AG09309 (cell line): ENCODE results near the gene RC3H2.
"Not testable (repeated sequence)": the region's sequence is repeated elsewhere in the genome, so short reads cannot be mapped to it uniquely, and the experiment has no call there.

ENCODE experiments used
- DNase-seq: peaks from one replicate; pipeline ENCODE4 v3.0.0-alpha.2; 2010; ENCODE audit warnings: low read depth
- H3K4me3 ChIP-seq: 2 replicates; pipeline ENCODE4 v1.5.1; 2011; ENCODE audit warnings: mild to moderate bottlenecking, low read depth, low read length, moderate library complexity; ENCODE audit not compliant: control insufficient read depth
- TF ChIP-seq, protein P1 (sequence below): IDR thresholded peaks from 2 replicates; pipeline ENCODE4 v1.5.1; 2011; ENCODE audit warnings: mild to moderate bottlenecking, low read depth, low read length, inconsistent platforms; ENCODE audit not compliant: insufficient read depth, control insufficient read depth; ENCODE audit errors: missing control alignments

Gene RC3H2

DNA sequence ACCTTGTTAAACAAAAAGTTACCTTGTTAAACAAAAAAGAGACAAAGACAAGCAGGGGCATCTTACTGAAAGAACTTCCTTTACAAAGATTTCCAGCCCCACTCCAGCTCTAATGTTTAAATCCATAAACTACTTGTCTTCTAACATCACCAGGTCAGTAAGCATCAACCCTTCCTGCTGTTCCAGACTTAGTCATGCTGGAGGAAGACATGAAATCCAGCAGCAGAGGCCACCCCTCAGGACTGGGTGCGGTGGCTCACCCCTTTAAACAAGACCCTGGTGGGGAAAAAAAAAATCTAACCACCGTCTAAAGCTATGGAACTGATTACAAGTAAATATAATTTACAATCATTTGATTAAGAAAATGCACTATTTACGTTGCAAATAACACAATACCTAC lies 85.8 kb downstream of the RC3H2 start:
- no peak for DNase-seq
- no peak overlapping the region for H3K4me3 ChIP-seq
- TF ChIP-seq, protein P1, sequence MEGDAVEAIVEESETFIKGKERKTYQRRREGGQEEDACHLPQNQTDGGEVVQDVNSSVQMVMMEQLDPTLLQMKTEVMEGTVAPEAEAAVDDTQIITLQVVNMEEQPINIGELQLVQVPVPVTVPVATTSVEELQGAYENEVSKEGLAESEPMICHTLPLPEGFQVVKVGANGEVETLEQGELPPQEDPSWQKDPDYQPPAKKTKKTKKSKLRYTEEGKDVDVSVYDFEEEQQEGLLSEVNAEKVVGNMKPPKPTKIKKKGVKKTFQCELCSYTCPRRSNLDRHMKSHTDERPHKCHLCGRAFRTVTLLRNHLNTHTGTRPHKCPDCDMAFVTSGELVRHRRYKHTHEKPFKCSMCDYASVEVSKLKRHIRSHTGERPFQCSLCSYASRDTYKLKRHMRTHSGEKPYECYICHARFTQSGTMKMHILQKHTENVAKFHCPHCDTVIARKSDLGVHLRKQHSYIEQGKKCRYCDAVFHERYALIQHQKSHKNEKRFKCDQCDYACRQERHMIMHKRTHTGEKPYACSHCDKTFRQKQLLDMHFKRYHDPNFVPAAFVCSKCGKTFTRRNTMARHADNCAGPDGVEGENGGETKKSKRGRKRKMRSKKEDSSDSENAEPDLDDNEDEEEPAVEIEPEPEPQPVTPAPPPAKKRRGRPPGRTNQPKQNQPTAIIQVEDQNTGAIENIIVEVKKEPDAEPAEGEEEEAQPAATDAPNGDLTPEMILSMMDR = no peak

DNA sequence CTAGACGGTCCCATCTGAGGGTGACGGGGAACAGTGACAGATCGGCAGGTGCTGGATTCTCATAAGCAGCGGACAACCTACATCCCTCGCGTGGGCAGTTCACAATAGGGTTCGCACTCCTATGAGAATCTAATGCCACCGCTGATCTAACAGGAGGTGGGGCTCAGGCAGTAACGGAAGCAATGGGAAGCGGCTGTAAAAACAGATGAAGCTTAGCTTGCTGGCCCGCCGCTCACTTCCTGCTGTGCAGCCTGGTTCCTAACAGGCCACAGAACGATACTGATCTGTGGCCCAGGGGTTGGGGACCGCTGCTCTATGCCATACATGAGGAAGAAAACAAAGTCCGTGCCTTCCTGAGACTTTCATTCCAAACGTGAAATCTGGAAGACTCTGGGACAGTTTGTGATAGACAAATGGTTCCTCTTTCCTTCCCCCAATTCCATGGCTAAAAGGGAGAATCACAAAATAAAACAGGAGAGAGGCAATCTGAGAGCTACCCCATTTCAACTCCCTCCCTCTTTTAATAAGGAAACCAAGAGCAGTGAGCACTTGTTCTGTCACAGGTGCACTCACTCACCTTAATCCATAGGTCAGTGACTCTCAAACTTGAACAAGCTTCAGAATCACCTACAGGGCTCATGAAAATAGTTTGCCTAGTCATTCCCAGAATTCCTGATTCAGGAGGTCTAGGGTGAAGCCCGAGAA lies 88.8 kb downstream of the RC3H2 start:
- TF ChIP-seq, protein P1 = no peak
- no peak for DNase-seq
- no peak overlapping the region for H3K4me3 ChIP-seq

DNA sequence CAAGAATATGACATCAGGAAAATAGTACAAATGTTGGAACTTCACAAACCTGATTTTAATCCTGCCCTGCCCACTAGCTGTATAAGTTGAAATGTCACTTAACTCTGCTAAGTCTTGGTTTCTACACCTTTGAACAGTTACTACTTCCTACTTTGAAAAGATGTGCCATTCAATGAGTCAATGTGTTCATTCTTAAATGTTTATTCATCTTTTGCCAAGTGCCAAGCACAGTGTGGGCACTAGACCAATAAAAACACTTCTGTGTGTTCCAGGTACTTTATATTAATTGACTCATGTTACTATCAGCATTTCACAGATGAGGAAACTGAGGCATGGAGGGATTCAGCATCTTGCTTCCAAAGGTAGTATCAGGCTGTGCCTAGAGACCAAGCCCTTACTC lies 89.6 kb downstream of the RC3H2 start:
- TF ChIP-seq, protein P1 = no peak
- DNase-seq = no peak
- H3K4me3 ChIP-seq = no peak overlapping the region

DNA sequence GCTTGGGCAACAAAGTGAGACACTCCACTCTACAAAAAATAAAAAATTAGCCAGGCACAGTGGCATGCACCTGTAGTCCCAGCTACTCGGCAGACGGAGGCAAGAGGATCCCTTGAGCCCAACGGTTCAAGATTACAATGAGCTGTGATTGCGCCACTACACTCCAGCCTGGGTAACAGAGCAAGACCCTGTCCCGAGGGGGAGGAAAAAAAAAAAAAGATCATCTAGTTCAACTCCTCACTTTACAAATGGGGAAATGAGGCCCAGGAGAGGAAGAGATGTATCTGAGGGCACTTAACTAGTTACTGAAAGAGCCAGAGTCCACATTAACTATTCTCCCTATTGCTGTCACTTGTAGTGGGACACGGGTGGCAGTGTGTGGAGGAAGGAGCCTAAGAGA lies 90.6 kb downstream of the RC3H2 start:
- no peak overlapping the region for H3K4me3 ChIP-seq
- TF ChIP-seq, protein P1 = no peak
- DNase-seq = no peak

DNA sequence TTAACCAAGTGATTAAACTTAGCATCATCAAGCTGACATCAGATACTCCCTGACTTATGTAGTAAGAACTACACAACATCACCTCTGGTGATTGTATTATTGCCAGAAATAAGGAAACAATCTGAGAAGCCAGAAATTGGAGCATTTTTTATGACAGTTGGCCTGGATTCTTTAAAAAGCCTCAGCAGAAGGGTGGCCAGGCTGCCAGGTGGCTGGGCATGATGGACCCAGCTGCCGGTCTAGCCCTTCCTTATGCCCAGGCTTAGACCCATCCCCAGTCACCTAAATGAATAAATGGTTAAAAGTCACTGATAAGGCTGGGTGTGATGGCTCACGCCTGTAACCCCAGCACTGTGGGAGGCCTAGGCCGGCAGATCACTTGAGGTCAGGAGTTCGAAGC lies 92.4 kb downstream of the RC3H2 start:
- DNase-seq = no peak

DNA sequence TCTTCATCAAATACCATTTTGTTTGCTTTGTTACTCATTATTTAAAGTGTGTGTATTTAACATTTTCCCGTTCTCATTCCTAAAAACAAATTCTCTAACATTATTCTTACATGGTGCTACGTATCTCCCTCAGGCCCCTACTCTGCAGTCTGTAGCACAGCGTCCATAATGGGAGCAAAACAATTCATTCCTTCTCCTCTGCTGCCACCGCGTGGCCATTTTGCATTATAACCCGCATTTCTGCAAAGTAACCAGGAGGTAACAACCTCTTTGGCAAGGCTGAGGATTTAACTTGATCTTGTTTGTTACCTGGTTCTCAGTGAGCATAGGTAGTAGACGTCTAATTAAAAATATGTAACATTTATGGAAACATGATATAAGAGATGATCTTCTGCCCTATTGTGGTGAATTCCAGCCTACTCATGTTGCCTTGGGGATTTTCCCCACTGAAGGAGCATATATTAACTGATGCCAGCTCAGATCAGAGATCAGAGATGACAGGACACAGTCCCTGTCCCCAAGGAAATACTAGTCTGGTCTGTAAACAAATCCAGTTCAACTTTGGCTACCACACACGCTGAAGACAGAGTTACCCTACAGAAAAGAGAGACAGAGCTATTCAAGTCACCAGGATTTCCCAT lies 94.7 kb downstream of the RC3H2 start:
- no peak overlapping the region for H3K4me3 ChIP-seq
- TF ChIP-seq, protein P1 = peak; percentile 58
- peak; percentile 27 for DNase-seq

More for the DNA sequence above, 92.4 kb downstream of the RC3H2 start:
- no peak overlapping the region for H3K4me3 ChIP-seq
- TF ChIP-seq, protein P1 = no peak

DNA sequence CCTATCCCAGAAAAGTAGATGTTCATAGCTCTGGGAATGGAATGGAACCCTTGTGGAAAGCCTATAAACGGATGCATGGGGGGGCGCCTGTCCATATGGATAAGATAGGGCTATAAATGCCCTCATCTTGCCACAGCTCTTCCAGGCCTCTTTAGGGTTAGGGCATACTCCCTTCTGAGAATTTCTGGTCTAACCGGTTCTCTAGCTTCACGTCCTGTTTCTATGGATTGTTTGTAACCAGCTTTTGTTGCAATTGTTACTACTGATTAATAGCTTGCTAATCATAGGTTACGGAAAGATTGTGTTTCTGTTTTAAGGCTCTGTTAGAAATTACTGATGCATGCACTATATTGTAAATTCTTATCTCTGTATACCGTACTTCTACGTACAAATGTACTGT lies 95.9 kb downstream of the RC3H2 start:
- not testable (repeated sequence) for DNase-seq, H3K4me3 ChIP-seq
